ENCODE data around the gene KIAA0753. TPM values are rescaled to one million over a fixed set of nuclear protein-coding genes. Genes with fewer than 3 reads are reported as not detected.
A peak's percentile ranks its signal among the peaks of the same experiment; 100 is the strongest.

Gene KIAA0753
- total and polyA plus RNA-seq, 9 of the 15 experiments (the other 6 are each of a cell fraction or from before 2014, with no cell fraction given), result 2.0 to 9.0 (median 6.9) TPM

DNA sequence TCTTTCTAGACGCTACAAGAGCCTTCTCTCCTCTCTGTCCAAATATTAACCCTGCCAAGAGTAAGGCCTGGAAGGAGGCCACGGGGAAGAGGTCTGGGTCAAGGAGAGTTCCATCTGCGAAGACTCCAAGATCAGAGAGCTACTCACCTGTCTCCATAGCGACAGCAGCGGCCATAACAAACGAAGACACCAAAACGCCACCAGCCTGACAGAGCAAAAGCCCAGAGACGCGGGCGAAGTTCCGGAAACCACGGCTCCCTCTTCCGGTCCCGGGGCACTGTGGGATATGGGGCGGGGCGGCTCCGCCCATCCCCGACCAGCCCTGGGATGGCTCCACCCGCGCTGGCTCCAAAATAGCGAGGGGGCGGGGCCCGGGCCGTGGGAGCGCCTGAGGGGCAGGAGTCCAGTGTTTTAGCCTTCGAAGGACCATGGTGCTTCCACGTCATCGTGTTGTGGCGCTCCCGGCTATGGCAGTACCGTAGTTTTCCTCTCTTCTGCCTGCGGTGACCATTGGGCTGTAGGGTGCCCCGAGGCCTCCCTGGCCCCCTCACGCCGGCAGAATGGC, 10.9 kb upstream of the KIAA0753 start, which contains the start of the genes C17orf100 and MED31:
TSS of gene C17orf100 (plus strand) at position 409 of the 565 bp plus-strand sequence. CDS start at position 561, 152 bp downstream.
TSS of gene MED31 (minus strand) at position 252 of the 565 bp plus-strand sequence. CDS start at position 175, 77 bp downstream.
- peak within 1 kb of the TSS; percentile 94 for H2AFZ ChIP-seq (ENCODE audit: low read depth, low read length)
- H3K27me3 ChIP-seq (ENCODE audit: control insufficient read depth in 2 of 2, insufficient read depth in 2 of 2, low read length in 2 of 2), result peaks cover 0 to 7% of the 10 kb centered on the region in 2 experiments; a peak in 2 of 5 replicates
- FAIRE-seq (peak; percentile 97), ATAC-seq (peak; percentile 100), DNase-seq (ENCODE audit: extremely low read depth in 1 of 4, low spot score in 3 of 4) (peak; percentile 92 to 98 (median 96))
- peak within 1 kb of the TSS; percentile 88 to 94 for H3K9ac ChIP-seq (ENCODE audit: insufficient read depth in 1 of 2, low read depth in 2 of 2, low read length in 2 of 2)
- H3K4me2 ChIP-seq (ENCODE audit: insufficient read depth, low read length), result peak within 1 kb of the TSS; percentile 92
- H3K36me3 ChIP-seq (ENCODE audit: control insufficient read depth, insufficient read depth, low read length), result peaks cover 29% of the 10 kb centered on the region
- H3K9me1 ChIP-seq (ENCODE audit: control insufficient read depth, insufficient read depth, low read length), result peaks cover 3% of the 10 kb centered on the region
- POLR2A ChIA-PET, result interaction anchor here (1.2 kb wide), 1 partner anchor 10 kb away, joined by 13 read pairs; the partner anchor contains the start of genes KIAA0753 and TXNDC17
- in situ Hi-C loops (cut with MboI), result no loop called here
- intact Hi-C loops (cut with micrococcal nuclease), result no loop called here
- no peaks in the 10 kb centered on the region for H3K9me3 ChIP-seq (replicated peaks; ENCODE audit: control insufficient read depth, insufficient read depth, low read depth, low read length)
- H3K4me3 ChIP-seq, result peak within 1 kb of the TSS; percentile 61
- peak within 1 kb of the TSS; percentile 96 for H3K27ac ChIP-seq (ENCODE audit: extremely low read depth, low read depth, low read length)
- CTCF ChIA-PET (ENCODE audit: low intra/inter-chr PET ratio), result no interaction called here
- H3K4me1 ChIP-seq (replicated peaks in 1 of 2; ENCODE audit: control insufficient read depth in 2 of 2, insufficient read depth in 2 of 2, low read length in 2 of 2), result peaks cover 14 to 16% of the 10 kb centered on the region in 2 experiments; a peak in 4 of 5 replicates
- H4K20me1 ChIP-seq (replicated peaks; ENCODE audit: control insufficient read depth, insufficient read depth, low read length), result no peaks in the 10 kb centered on the region; the same call in 1 of the 2 replicates
- 0% methylated on average over 19 of the region's 35 CpGs for WGBS (ENCODE audit: insufficient coverage, low coverage, missing lambda C conversion rate)
- peaks cover 39% of the 10 kb centered on the region for H3K79me2 ChIP-seq (ENCODE audit: control insufficient read depth, insufficient read depth, low read length)
- BruUV-seq (replicated peaks), result no TSS peak
- TF ChIP-seq POLR2A (conservative IDR thresholded peaks at IDR 0.05), result peak; percentile 78
- peak; percentile 19; the same call in 1 of the 2 replicates for TF ChIP-seq CTBP1 (IDR thresholded peaks at IDR 0.05; ENCODE audit: borderline replicate concordance)
- peak; percentile 67 for TF ChIP-seq ELF1 (tag; IDR thresholded peaks at IDR 0.05)
- TF ChIP-seq YY1 (IDR thresholded peaks at IDR 0.05; ENCODE audit: borderline replicate concordance in 1 of 3, control insufficient read depth in 1 of 3, extremely low read depth in 1 of 3, insufficient read depth in 3 of 3, insufficient read length in 1 of 3, insufficient replicate concordance in 2 of 3, low read depth in 1 of 3, low read length in 2 of 3), result peak in 2 of 3 experiments; percentile 81 to 86
- TF ChIP-seq CC2D1A (IDR thresholded peaks at IDR 0.05), result no peak
- TF ChIP-seq PHF8 (IDR thresholded peaks at IDR 0.05; ENCODE audit: borderline replicate concordance, low read length), result peak; percentile 67; the same call in 1 of the 2 replicates
- peak; percentile 45 for TF ChIP-seq TAF1 (IDR thresholded peaks at IDR 0.05; ENCODE audit: control insufficient read depth, extremely low read depth, insufficient read depth, low read length, severe bottlenecking)
- TF ChIP-seq FOXJ2 (tag; IDR thresholded peaks at IDR 0.05), result peak; percentile 89
- no peak for TF ChIP-seq ZBTB8A (IDR thresholded peaks at IDR 0.05; ENCODE audit: partially characterized antibody)
- 0 out of 2 replicates have a peak, but pooled peaks have one; percentile 59 for TF ChIP-seq CREB3L1 (IDR thresholded peaks at IDR 0.05; ENCODE audit: borderline replicate concordance, low read depth)
- TF ChIP-seq ZNF140 (CRISPR knock-in tag; IDR thresholded peaks at IDR 0.05), result no peak
- peak; percentile 79 for TF ChIP-seq GABPB1 (CRISPR knock-in tag; IDR thresholded peaks at IDR 0.05)
- TF ChIP-seq ZFPM2 (CRISPR knock-in tag; IDR thresholded peaks at IDR 0.05), result no peak
- peak; percentile 46; the same call in 1 of the 2 replicates for TF ChIP-seq ATF7 (IDR thresholded peaks at IDR 0.05)
- no peak for TF ChIP-seq ATF1 (CRISPR knock-in tag; IDR thresholded peaks at IDR 0.05)
- TF ChIP-seq ATF1 (tag; IDR thresholded peaks at IDR 0.05), result peak; percentile 61
- TF ChIP-seq NFRKB (IDR thresholded peaks at IDR 0.05; ENCODE audit: low read depth), result 0 out of 2 replicates have a peak, but pooled peaks have one; percentile 38

Measured in K562 (cell line).